NCI-H2227 (cell line): ENCODE data around the gene TPK1.
"Not testable (repeated sequence)": the region's sequence is repeated elsewhere in the genome, so short reads cannot be mapped to it uniquely, and the experiment has no call there.

Experiments used
- DNase-seq: peaks from one replicate; lab custom pipeline; 2025; ENCODE audit not compliant: unreplicated experiment; lab: John Stamatoyannopoulos, UW

Gene TPK1

DNA sequence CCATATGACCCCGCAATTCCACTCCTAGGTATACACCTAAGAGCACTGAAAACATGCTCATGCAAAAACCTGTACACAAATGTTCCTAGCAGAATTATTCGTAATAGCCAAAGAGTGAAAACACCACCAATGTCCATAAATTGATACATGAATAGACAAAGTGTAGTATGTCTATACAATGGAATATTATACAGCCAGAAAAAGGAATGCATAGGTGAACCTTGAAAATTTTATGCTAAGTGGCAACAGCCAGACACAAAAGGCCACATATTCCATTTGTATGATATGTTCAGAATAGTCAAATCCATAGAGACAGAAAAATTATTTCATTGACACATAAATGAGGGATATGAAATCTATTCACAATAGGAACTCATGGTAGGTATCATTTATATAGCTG lies 351.4 kb downstream of the TPK1 start:
- DNase-seq, result no peak

DNA sequence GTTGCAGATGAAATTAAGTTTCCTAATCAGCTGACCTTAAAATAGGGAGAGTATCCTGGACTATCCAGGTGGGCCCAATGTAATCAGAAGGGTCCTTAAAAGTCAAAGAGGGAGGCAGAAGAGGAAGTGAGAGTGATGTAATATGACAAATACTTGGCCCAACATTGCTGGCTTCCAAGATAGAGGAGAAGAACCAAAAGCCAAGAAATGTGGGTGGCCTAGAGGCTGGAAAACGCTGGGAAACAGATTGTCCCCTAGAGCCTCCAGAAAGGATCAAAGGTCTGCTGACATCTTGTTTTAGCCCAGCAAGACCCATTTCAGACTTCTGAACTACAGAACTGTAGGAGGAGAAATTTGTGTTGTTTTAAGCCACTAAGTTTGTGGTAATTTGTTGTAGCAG lies 352.7 kb downstream of the TPK1 start:
- no peak for DNase-seq

DNA sequence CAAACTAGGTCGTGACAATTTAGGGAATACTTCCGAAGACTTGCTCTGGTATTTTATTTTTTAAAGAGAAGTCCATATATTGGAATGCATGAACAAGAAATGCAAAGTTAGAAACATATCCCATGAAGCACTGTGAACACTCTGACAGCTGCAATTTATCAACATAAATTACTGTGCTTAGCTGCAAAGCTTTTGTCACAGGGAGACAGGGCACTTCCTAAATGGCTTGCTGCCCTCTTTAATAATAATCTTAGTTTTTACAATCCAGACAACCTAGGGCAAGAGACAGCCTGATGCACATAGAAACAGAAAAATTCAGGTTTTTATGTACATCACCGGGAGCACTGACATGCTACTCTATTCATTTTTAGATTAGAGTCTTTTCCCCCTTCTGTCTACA lies 354.0 kb downstream of the TPK1 start:
- no peak for DNase-seq

DNA sequence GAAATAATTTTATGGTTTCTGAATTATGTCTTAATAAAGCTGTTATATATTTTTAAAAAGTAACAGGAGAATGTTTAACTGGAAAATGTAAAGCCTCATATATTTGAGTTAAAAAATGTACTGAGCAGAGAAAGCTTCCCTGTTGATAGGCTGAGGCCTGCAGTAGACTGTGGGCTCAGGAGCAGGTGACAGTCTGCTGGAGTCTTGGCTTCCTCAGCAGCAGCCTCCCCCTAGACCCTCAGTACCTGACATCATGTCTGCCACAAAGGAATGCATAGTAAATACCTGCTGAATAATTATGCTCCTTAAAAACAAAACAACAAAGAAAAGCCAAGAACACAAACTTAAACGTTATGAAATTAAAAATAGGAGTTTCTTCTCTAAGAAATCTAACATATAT lies 358.5 kb downstream of the TPK1 start:
- DNase-seq, result no peak

DNA sequence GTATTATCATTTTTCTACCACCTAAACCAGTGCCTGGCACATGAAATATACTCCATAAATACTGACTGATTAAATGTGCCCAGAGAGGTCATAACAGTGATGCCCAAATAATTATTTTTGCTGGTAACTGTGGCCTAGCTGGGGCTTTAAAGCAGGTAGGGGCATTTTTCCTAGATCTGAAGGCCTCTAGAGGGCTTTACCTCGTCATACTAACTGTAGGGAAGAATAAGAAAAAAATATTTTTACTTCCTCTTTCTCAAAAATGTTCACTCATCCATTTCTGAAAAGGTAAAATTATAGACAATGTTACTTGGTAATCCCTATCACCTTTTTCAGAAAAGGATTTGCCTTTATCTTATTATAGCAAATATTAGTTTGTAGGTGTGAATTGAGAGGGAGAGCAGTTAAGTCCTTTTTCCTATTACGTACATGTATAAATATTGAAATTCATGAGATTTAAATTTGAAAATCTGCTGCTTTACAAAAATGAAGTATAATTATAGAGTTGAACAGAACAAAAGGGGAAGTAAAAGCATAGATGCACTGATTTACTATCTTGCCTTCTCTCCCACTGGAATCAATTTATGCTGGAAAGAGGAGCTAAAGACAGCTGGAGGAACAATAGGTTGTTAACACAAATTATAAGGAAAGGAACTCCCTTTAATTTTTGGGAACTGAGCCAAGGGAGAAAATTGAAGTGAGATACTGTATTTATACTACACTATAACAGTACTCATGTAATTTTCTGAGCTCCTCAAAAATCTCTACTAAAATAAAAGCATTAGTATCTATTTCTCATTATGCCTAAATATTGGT lies 360.8 kb downstream of the TPK1 start:
- DNase-seq, result peak; percentile 24

DNA sequence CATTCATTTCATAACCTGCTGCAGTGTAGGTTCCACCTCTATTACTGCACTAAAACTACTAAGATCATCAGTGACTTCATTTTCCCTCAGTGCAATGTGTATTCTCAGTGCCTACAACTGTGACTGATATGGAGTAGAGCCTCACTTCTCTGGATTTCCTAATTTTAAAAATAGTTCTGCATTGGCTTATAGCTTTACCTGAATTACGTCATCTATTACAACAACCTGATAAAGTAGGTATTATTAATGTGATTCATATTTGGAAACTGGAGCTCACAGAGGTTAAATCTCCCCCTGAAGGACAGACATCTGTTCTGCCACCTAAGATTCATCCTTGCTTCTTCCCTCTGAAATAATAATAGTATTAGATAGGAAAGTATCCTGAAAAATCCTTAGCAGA lies 361.5 kb downstream of the TPK1 start:
- DNase-seq, result no peak

DNA sequence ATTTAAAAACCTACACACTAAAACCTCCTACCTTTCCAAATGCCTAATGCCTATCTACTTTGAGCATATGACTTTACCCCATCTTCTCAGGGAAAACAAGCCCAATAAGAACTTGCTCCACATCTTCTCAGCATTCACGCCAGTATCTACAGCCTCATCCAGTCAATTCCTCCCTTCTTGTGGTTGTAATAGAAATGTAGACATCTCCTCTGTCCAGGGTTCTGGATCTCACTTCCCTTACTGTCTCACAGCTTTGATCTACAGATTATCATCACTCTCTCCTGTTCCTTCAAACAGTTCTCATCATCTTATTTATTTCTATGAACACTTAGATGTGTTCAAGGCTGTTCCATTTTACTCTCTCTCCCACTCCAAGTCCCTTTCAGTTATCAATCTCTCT lies 361.9 kb downstream of the TPK1 start:
- DNase-seq, result no peak

DNA sequence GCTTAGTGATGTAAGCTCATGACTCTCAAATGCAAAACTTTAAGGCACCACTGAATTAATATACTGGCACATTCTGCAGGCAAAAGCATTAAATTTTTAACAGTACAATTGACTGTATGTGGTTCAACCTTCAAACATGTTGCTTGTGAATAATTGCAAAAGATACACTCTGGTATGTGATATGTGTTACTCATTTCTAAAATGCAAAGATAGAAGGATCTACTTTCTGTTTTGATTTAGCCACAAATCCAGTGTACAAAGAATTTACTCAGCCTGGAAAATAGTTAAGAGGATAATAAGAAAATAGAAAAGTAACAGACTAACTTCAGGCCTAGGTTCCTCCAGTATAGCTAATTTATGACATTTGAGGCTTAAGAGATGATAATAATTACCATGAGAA lies 365.8 kb downstream of the TPK1 start:
- no peak for DNase-seq

DNA sequence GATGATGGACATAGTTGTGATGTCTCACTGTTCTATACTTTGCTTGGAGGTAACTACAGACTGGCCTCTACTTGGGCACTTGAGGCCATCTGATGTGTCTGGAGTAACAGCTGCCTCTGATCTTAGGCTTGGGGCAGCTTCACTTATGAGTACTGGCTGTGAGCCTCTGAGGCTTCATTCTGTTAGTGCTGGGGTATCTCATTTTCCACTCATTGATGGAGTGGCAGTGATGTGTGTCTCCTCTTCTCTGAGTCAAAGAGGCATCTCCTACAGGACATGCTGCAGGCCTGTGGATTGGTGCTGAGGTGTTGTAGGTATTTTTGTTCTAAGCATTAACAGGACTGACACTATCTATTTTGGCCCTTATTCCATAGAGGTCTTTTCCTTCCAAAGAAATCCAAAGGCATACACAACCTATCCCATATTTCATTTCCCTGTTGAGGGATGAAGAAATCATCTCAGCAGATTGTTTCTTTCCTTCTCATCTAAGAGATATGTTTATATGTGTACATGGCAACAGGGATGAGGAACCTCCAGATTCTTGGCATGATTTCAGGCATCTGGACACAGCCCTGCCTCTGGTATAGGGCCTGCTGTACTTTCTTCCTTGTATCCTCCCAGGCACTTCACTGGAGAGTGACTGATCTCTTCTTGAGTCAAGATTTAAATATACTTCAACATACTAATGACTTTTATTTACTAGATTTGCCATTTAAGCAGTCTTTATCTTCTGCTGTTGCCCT lies 366.7 kb downstream of the TPK1 start:
- DNase-seq, result no peak

DNA sequence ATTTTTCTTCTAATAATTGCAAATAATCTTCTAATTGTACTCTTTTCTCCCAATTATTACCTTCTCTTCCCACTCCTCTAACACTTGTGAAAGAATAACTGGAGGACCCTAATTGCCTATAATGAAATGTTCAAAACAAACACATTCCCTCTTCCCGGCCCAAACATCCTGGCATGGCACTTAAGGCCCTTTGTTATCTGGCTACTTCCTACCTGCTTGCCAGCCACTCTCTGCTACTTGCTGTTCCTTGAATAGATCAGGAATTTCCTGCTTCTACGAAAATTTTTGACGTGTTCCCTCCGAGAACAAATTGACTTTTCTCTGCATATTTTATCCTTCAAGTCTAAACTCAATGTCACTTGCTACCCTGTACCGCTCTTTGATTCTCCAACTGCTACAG lies 376.2 kb downstream of the TPK1 start:
- DNase-seq, result no peak

DNA sequence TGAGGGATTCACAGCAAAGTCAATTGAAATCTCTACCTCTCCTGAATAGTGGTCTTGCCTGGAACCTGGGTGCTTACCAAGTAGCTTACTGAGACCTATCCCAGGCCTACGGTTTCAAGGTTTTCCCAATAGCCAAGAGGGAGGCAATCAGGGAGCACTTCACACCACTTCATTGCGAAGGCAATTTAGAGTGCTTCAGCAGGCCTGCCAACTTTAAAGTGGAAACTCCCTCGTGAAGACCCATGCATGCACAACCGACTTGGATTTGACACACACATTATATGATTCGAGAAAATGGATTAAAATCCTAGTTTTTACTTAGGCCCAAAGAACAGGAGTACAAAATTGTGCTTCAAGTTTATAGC lies 380.8 kb downstream of the TPK1 start:
- DNase-seq, result no peak

DNA sequence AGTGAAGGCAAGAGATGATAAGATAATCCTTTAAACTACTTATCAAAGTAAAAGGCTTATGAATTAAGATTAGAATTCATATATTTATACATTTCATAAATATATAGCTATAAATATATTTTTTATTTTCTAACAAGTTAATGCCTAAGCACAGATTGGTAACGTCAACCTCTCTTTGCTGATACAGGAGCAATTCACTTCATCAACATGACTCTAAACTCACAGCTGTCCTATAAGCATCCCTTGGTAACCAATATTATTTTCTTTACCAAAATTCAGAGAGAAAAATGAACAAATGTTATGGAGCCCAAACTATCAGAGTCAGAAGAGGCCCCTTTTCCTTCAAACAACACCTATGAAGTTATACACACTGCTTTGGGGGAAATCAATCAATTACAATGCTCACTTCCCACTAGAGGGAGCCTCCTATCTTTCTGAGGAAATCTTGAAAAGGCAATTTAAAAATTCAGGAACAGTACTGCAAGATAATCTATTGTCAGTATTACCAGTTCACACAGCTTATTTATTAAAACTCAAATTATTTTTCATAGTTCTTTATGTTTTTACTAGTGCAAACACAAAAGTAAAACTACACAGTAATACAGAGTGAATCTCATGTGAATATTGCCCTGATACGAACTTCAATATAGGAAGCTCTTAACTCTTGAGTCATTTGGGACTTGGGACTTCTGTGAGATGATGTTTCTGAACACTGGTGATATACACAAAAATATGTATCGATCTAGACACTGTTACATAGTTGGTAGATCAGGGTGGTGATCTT lies 381.4 kb downstream of the TPK1 start:
- DNase-seq, result no peak

DNA sequence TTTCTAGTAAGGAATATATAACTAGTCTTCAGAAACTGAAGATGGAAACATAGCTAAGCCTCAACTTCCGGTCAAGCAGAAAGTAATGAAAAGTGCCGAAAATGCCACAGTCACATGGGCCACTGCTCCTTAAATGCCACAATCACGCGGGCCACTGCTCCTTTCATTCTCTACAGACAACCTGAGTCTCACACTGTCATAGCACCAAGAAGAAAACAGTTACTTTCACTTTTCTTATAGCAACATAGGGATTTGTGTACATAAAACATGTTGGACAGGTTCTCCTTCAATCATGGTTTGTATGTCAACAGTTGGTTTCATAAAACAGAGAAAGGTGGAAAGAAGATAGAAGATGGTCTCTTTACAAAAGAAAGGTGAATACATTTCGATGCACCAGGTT lies 383.8 kb downstream of the TPK1 start:
- no peak for DNase-seq

DNA sequence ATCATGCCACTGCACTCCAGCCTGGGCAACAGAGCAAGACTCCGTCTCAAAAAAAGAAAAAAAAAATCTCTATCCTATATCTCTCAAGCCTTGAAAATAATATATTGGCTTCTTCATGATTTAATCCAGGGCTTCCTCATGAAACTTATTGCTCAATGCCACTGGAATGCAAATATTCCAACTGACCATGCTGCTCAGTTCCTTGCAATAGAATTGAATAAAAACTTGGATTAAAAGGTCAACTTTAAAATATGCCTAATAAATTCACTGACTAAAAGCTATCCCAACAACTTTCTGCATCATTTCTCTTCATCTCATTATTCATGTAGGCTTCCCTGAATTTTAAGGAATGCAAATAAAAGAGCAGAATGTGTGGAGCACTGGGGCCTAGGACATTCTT lies 390.3 kb downstream of the TPK1 start:
- DNase-seq, result no peak

DNA sequence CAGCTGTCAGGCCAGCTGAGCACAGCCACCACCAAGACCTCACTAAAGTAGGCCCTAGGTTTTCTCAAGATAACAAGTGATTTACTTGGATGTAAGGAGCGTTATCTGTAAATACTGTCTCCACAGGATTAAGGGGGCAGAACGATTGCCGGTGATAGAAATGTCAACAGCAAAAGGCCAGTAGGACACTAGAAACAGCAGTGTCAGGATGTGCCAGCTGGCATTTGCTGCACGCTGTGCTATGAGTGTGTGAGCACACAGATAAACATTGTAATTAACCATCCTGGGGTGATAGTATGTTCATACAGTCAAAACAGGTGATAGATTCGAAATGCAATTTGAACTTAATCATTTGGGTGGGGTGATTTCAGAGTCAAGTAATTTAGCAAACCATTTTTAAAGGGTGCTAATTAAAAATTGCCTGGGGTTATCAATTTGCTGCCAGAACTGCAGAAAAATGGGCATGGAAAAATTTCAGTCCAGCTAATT lies 396.1 kb downstream of the TPK1 start:
- DNase-seq, result no peak

DNA sequence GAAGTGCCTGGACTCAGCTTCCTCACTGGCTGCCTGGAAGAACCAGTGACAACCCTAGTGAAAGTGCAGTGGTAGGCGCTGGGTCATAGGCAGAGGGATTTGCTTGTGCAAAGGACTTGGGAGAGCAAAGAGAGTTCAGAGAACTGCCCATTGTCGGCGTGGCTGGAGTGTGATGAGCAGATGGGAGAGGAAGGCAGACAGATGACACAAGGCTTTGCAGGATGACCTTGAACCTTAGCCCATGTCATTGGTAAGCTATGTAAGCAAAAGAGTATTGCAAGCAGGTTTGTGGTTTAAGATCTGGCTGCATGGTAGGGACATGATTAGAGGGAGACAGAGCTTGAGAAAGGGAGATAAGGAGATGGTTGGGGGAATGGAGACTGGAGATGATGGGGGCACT lies 397.1 kb downstream of the TPK1 start:
- no peak for DNase-seq

DNA sequence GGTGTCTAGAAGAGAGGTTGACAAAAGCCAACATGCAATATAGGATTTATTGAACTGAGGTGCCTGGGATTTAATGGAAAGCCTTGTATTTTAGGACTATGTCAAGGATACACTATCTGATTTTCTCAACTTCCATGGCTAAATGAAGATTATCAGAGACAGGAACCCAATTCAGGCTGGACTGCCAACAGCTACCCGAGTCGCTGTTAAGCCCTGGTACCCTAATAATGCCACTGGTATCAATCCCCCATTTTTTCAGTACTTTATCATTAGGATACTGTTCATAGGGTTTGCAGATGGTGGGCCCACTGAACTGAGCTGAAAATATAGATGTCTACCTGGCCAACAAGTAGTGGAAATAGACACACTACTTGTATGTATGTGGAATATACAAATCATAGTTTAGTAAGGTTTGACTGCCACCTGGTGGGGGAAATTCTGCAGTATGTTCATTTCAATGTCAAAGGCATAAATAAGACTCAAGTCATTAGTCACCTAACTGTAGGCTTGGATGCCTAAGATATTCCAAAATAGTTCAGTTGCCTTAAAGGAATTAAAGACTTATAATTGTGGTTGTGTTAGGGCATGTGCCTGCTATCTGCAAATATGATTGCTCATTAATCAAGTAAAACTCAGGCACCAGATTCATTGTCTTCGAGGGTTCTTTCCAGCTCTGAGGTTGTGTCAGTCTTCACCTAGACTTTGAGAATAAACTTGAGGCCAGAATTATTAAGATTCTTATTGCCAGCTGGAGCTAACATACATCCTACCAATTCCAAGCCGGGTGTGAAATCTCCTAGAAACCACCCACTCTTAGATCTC lies 398.3 kb downstream of the TPK1 start:
- no peak for DNase-seq

DNA sequence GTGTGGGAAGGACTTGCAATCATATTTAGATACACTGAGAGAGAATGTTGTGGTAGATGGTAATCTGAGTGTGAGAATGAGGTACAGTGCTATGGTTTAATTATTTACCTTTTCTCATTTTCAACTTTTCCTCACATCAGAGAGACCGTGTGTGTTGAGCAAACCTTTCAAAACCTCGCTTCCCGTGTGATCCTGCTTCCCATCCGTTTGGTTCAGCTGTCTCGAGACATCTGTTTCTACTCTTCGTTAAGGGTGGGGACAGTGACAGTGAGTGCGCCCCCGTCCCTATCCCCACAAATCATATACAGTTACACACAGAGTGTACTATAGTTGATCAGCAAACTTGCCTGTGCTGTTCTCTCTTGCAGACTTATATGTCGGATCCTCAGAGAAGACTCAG lies 399.4 kb downstream of the TPK1 start:
- DNase-seq, result no peak

DNA sequence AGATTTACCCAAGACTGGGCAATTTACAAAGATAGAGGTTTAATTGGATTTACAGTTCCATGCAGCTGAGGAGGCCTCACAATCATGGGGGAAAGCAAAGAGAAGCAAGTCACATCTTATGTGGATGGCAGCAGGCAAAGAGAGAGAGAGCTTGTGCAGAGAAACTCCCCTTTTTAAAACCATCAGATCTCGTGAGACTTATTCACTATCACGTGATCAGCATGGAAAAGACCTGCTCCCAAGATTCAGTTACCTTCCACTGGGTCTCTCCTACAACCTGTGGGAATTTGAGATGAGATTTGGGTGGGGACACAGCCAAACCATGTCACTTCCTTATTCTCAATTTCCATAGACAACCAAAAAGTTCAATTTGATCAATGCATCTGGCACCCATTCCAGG lies 407.4 kb downstream of the TPK1 start:
- DNase-seq, result no peak

DNA sequence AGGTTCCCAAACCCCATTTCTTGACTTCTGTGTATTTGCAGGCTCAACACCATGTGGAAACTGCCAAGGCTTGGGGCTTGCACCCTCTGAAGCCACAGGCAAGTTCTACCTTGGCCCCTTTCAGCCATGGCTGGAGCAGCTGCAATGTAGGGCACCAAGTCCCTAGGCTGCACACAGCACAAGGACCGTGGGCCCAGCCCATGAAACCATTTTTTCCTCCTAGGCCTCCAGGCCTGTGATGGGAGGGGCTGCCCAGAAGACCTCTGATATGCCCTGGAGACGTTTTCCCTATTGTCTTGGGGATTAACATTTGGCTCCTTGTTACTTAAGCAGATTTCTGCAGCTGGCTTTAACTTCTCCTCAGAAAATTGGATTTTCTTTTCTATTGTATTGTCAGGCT lies 408.3 kb downstream of the TPK1 start:
- DNase-seq, result not testable (repeated sequence)

DNA sequence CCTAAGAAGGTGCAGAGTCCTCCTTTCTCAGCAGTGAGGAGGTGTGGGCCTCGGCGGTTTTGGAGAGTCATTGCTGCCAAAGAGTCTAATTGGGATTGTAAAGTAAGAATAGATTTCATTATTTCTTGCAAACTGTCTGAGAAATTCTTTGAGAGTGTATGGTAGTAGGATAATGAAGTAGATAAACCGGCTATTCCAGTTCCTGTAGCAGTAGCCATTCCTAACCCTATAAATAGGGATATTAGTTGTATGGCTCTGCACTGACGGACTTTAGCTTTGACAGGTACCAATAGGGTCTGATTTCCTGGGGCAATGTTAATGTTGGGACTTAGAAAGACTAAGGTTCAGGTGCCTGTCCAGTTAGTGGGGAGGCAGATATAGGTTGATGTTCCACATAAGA lies 416.9 kb downstream of the TPK1 start:
- not testable (repeated sequence) for DNase-seq
